T-helper 17 cell (primary cell): ENCODE results near the gene FRMD4A. TPM values are rescaled to one million over a fixed set of nuclear protein-coding genes. Genes with fewer than 3 reads are reported as not detected.
A peak's percentile ranks its signal among the peaks of the same experiment; 100 is the strongest.

ENCODE experiments used
- ATAC-seq: fragments of 150-1000 bp; cut with Tn5 transposase; 2 replicates; pipeline ENCODE4 v1.10.0; 2021; ENCODE audit warnings: mild to moderate bottlenecking, moderate library complexity
- DNase-seq, 3 donors: peaks; one replicate each; pipeline versions ENCODE4 v3.0.0 to v3.0.0-alpha.2; 2020 to 2021
- H3K9me3 ChIP-seq: one replicate; pipeline ENCODE4 v1.7.0; 2013; ENCODE audit warnings: low read length, mild to moderate bottlenecking; ENCODE audit not compliant: control insufficient read depth, poor library complexity, severe bottlenecking
- H3K27ac Mint-ChIP-seq: one replicate; pipeline ENCODE4 v1.8.0; 2022; ENCODE audit warnings: mild to moderate bottlenecking, moderate library complexity, mixed read lengths
- H3K27me3 Mint-ChIP-seq: one replicate; pipeline ENCODE4 v1.8.0; 2022; ENCODE audit warnings: mixed read lengths
- H3K36me3 Mint-ChIP-seq: one replicate; pipeline ENCODE4 v1.8.0; 2022; ENCODE audit warnings: low read depth, mixed read lengths
- H3K4me1 Mint-ChIP-seq: one replicate; pipeline ENCODE4 v1.8.0; 2022; ENCODE audit warnings: mild to moderate bottlenecking, mixed read lengths
- H3K4me3 Mint-ChIP-seq: one replicate; pipeline ENCODE4 v1.8.0; 2022; ENCODE audit warnings: mild to moderate bottlenecking, moderate library complexity, mixed read lengths
- total RNA-seq, 4 donors: library from RNA in 2 of 4; stranded (reverse) in 2 of 4; gene quantifications; one replicate each; pipeline ENCODE4 v1.2.3 and lab custom pipeline; 2022 to 2026

FRMD4A gene
- total RNA-seq, 2 donors from 2014 or later: 1.3 to 2.7 TPM

- Mint-ChIP-seq H3K4me1 (peaks cover 3% of the 10 kb centered on the region), H3K36me3 (peaks cover 3% of the 10 kb centered on the region), H3K27ac (no peak overlapping the region), H3K27me3 (peaks cover 6% of the 10 kb centered on the region), H3K4me3 (no peak overlapping the region)
- ATAC-seq (no peak), DNase-seq (no peak)
- H3K9me3 ChIP-seq: no peaks in the 10 kb centered on the region
Observed at GRCh38 chr10:13851906-13852305, 478.8 kb downstream of the FRMD4A start.

GRCh38 chr10:13848520-13849445, 481.9 kb downstream of the FRMD4A start:
- ATAC-seq: no peak
- Mint-ChIP-seq H3K27me3 (peaks cover 13% of the 10 kb centered on the region), H3K27ac (no peak overlapping the region), H3K4me3 (no peak overlapping the region), H3K36me3 (peaks cover 3% of the 10 kb centered on the region), H3K4me1 (peaks cover 3% of the 10 kb centered on the region)
- H3K9me3 ChIP-seq: no peaks in the 10 kb centered on the region
- DNase-seq: no peak

DNA sequence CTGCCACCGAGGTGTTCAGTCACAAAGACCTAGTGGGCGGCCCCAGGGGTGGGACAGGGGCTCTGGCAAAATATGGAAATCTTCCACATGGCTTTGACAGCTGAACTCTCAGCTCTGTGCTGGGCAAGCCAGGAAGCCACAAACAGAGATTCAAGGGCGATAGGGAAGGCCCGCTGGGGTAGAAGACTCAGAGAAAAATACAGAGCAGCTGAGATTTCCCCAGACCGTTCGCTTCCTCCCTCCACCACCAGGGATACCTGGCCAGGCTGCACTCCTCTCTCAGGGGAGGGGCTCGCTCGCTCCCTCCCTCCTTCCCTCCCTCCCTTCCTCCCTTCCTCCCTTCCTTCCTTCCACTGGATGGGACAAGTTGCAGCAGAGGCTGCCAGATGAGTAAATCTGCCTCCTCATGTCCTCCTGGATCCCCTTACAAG, 483.5 kb downstream of the FRMD4A start:
- H3K4me3 Mint-ChIP-seq: no peak overlapping the region
- DNase-seq (no peak), ATAC-seq (peak; percentile 33)
- no peaks in the 10 kb centered on the region for H3K9me3 ChIP-seq
- H3K27me3 Mint-ChIP-seq: peaks cover 13% of the 10 kb centered on the region
- H3K4me1 Mint-ChIP-seq: peaks cover 3% of the 10 kb centered on the region
- no peaks in the 10 kb centered on the region for H3K36me3 Mint-ChIP-seq
- H3K27ac Mint-ChIP-seq: peak overlapping the region; percentile 6

DNA sequence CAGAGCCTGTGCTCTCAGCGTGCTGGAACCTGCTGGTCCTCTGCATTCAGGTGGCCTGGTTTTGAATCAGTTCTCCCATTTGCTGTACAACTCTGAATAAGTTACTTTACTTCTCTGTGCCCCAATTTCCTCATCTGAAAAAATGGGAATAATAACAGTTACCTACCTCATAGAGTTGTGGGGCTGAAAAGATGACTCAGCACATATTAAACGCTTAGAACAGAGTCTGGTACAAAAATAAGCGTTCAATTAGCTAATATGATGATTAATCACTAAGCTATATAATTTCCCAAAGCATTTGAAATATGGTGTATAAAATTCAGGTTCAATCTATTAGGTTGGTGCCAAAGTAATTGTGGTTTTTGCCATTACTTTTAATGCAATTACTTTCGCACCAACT, 484.8 kb downstream of the FRMD4A start:
- H3K9me3 ChIP-seq: no peaks in the 10 kb centered on the region
- peaks cover 3% of the 10 kb centered on the region for H3K4me1 Mint-ChIP-seq
- H3K4me3 Mint-ChIP-seq: no peak overlapping the region
- no peak overlapping the region for H3K27ac Mint-ChIP-seq
- DNase-seq (no peak), ATAC-seq (no peak)
- H3K27me3 Mint-ChIP-seq: peaks cover 13% of the 10 kb centered on the region
- no peaks in the 10 kb centered on the region for H3K36me3 Mint-ChIP-seq

DNA sequence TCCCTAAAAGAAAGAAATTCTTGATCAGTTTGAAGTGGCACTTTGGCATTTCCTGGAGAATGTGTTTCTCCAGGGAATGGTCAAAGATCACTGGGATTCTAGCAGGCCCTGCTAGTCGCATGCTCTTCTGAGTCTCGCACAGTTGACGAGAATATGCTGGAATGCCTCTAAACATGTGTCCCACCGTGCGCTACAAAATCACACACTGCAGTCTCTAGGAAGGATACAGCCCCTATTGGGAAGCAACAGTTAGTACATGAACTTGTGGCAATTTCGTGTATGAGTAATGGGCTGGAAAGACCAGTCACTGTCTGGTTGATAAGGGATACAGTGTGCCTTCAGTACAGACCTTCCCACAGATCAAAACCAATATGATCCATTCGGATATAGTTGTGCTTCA, 486.1 kb downstream of the FRMD4A start:
- ATAC-seq (no peak), DNase-seq (no peak)
- Mint-ChIP-seq H3K36me3 (peaks cover 3% of the 10 kb centered on the region), H3K4me1 (peaks cover 3% of the 10 kb centered on the region), H3K27ac (no peak overlapping the region), H3K4me3 (no peak overlapping the region), H3K27me3 (peaks cover 13% of the 10 kb centered on the region)
- H3K9me3 ChIP-seq: no peaks in the 10 kb centered on the region

DNA sequence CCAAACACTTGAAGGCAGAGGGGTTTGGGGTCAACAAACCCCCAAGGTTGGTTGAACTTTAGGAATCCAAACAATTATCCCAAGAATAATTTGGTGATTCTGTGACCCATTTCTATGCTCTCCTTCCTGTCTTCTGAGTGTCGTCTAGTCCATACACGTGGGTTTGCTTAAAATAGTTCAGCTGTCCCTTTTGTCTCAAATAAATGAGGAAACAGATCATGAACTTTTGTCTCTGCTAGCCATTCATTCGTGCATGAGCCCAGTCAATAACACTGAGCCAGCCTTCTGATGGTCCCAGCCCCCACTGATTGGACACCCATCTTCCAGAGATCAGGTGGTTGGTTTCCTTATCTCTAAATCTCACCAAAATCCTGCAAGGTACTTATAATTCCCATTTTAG, 488.6 kb downstream of the FRMD4A start:
- H3K27me3 Mint-ChIP-seq: peaks cover 8% of the 10 kb centered on the region
- ATAC-seq: no peak
- no peak overlapping the region for H3K27ac Mint-ChIP-seq
- no peak for DNase-seq
- peaks cover 5% of the 10 kb centered on the region for H3K36me3 Mint-ChIP-seq
- H3K4me3 Mint-ChIP-seq: no peak overlapping the region
- H3K9me3 ChIP-seq: no peaks in the 10 kb centered on the region
- H3K4me1 Mint-ChIP-seq: no peaks in the 10 kb centered on the region

DNA sequence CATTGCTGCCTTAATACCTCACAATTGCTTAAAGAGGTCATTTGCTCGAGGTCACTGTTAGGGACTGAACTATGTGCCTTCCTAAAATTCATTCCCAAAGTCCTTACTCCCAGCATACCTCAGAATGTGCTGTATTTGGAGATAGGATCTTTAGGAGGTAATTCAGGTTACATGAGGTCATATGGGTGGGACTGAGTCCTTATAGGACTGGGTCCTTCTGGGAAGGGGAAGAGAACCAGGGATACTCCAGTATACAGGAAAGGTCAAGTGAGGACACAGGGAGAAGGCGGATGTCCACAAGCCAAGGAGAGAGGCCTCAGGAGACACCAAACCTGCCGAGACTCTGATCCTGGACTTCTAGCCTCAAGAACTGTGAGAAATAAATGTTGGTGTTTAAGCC, 490.7 kb downstream of the FRMD4A start:
- no peak overlapping the region for H3K27ac Mint-ChIP-seq
- no peak for DNase-seq
- ATAC-seq: no peak
- no peaks in the 10 kb centered on the region for H3K9me3 ChIP-seq
- H3K36me3 Mint-ChIP-seq: peaks cover 5% of the 10 kb centered on the region
- no peaks in the 10 kb centered on the region for H3K27me3 Mint-ChIP-seq
- H3K4me1 Mint-ChIP-seq: no peaks in the 10 kb centered on the region
- H3K4me3 Mint-ChIP-seq: no peak overlapping the region

- H3K4me1 Mint-ChIP-seq: no peaks in the 10 kb centered on the region
- H3K4me3 Mint-ChIP-seq: no peak overlapping the region
- ATAC-seq (no peak), DNase-seq (no peak)
- peaks cover 5% of the 10 kb centered on the region for H3K36me3 Mint-ChIP-seq
- H3K27ac Mint-ChIP-seq: no peak overlapping the region
- H3K9me3 ChIP-seq: no peaks in the 10 kb centered on the region
- no peaks in the 10 kb centered on the region for H3K27me3 Mint-ChIP-seq
Observed at GRCh38 chr10:13839430-13839990, 491.2 kb downstream of the FRMD4A start.

- peaks cover 5% of the 10 kb centered on the region for H3K36me3 Mint-ChIP-seq
- no peak for DNase-seq
- ATAC-seq: no peak
- H3K4me1 Mint-ChIP-seq: no peaks in the 10 kb centered on the region
- no peak overlapping the region for H3K27ac Mint-ChIP-seq
- H3K4me3 Mint-ChIP-seq: no peak overlapping the region
- no peaks in the 10 kb centered on the region for H3K27me3 Mint-ChIP-seq
- no peaks in the 10 kb centered on the region for H3K9me3 ChIP-seq
Observed at GRCh38 chr10:13839030-13839429, 491.7 kb downstream of the FRMD4A start.

DNA sequence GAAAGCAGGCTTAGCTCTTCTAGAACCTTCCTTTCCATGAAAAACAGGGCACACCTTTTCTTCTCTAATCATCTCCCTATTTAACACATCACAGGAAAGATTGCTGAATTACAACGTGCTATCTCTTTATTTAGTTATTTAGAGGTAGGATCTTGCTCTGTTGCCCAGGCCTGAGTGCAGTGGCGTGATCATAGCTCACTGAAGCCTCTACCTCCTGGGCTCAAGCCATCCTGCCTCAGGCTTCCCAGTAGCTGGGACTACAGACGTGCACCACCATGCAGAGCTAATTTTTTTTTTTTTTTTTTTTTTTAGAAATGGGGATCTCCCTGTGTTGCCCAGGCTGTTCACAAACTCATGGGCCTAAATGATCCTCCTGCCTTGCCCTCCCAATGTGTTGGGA, 492.8 kb downstream of the FRMD4A start:
- ATAC-seq: no peak
- no peak for DNase-seq
- H3K9me3 ChIP-seq: no peaks in the 10 kb centered on the region
- Mint-ChIP-seq H3K4me3 (no peak overlapping the region), H3K4me1 (no peaks in the 10 kb centered on the region), H3K27ac (no peak overlapping the region), H3K36me3 (peaks cover 5% of the 10 kb centered on the region), H3K27me3 (no peaks in the 10 kb centered on the region)

GRCh38 chr10:13834581-13835286, 496.0 kb downstream of the FRMD4A start:
- Mint-ChIP-seq H3K36me3 (peaks cover 2% of the 10 kb centered on the region), H3K4me1 (peaks cover 3% of the 10 kb centered on the region), H3K27me3 (no peaks in the 10 kb centered on the region), H3K27ac (no peak overlapping the region), H3K4me3 (no peak overlapping the region)
- DNase-seq (no peak), ATAC-seq (no peak)
- no peaks in the 10 kb centered on the region for H3K9me3 ChIP-seq

- H3K9me3 ChIP-seq: no peaks in the 10 kb centered on the region
- Mint-ChIP-seq H3K36me3 (peaks cover 2% of the 10 kb centered on the region), H3K27me3 (no peaks in the 10 kb centered on the region), H3K4me3 (no peak overlapping the region), H3K4me1 (peaks cover 3% of the 10 kb centered on the region), H3K27ac (peak overlapping the region; percentile 60)
- DNase-seq (no peak), ATAC-seq (no peak)
Observed at GRCh38 chr10:13831711-13832141, 499.0 kb downstream of the FRMD4A start.

GRCh38 chr10:13830385-13830784, 500.3 kb downstream of the FRMD4A start:
- ATAC-seq: no peak
- DNase-seq: no peak
- Mint-ChIP-seq H3K27me3 (no peaks in the 10 kb centered on the region), H3K27ac (peak overlapping the region; percentile 24), H3K4me3 (no peak overlapping the region), H3K36me3 (peaks cover 2% of the 10 kb centered on the region), H3K4me1 (peaks cover 3% of the 10 kb centered on the region)
- no peaks in the 10 kb centered on the region for H3K9me3 ChIP-seq
